ENCODE data around the gene SEMA6C.
"Not testable (repeated sequence)": the region's sequence is repeated elsewhere in the genome, so short reads cannot be mapped to it uniquely, and the experiment has no call there.

DNA sequence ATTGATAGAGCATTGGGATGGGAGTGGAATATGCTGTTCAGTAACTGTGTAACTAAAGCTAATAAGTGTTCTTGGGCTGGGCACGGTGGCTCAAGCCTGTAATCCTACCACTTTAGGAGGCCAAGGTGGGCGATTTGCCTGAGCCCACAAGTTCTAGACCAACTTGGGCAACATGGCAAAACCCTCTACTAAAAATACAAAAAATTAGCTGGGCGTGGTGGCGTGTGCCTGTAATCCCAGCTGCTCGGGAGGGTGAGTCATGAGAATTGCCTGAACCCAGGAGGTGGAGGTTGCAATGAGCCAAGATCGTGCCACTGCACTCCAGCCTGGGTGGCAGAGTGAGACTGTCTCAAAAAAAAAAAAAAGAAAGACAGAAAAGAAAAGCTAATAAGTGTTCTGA is 49.0 kb downstream of the SEMA6C start:
- not testable (repeated sequence) for TF ChIP-seq CTCF (IDR thresholded peaks at IDR 0.05); POLR2A (IDR thresholded peaks at IDR 0.05); POLR2AphosphoS5 (IDR thresholded peaks at IDR 0.05; ENCODE audit: insufficient read depth in 1 of 2, low read depth in 1 of 2)

All from vagina (tissue), 2 donors.